ENCODE data around the gene RERE. TPM values are rescaled to one million over a fixed set of nuclear protein-coding genes. Genes with fewer than 3 reads are reported as not detected.
"Not testable (repeated sequence)": the region's sequence is repeated elsewhere in the genome, so short reads cannot be mapped to it uniquely, and the experiment has no call there.

The RERE gene
- polyA plus RNA-seq, 2 donors: 14.0 to 24.4 TPM

GRCh38 chr1:8731162-8731561 is 86.3 kb downstream of the RERE start:
- 93 to 95% methylated on average over 4 of the region's 4 CpGs for WGBS, 2 donors
- Histone ChIP-seq H3K27ac (ENCODE audit: low read depth in 2 of 2, low read length in 1 of 2) (no peak overlapping the region), H3K36me3 (ENCODE audit: control insufficient read depth in 2 of 2, insufficient read depth in 2 of 2, low read length in 1 of 2) (no peaks in the 10 kb centered on the region), H3K9me3 (ENCODE audit: control insufficient read depth in 2 of 2, insufficient read depth in 1 of 2, low read depth in 1 of 2, low read length in 1 of 2) (no peaks in the 10 kb centered on the region), H3K27me3 (ENCODE audit: control insufficient read depth in 1 of 2, insufficient read depth in 2 of 2, low read length in 2 of 2) (no peaks in the 10 kb centered on the region), H3K4me1 (ENCODE audit: control insufficient read depth in 2 of 2, insufficient read depth in 2 of 2, low read length in 1 of 2) (no peaks in the 10 kb centered on the region), H3K4me3 (ENCODE audit: low read depth in 1 of 2, low read length in 2 of 2) (no peak overlapping the region)

- H3K27ac ChIP-seq (ENCODE audit: low read depth in 2 of 2, low read length in 1 of 2): no peak overlapping the region
- 68 to 76% methylated on average over 3 of the region's 3 CpGs for WGBS, 2 donors
- H3K4me3 ChIP-seq (ENCODE audit: low read depth in 1 of 2, low read length in 2 of 2): no peak overlapping the region
- no peaks in the 10 kb centered on the region for H3K36me3 ChIP-seq (ENCODE audit: control insufficient read depth in 2 of 2, insufficient read depth in 2 of 2, low read length in 1 of 2)
- no peaks in the 10 kb centered on the region for H3K4me1 ChIP-seq (ENCODE audit: control insufficient read depth in 2 of 2, insufficient read depth in 2 of 2, low read length in 1 of 2)
- no peaks in the 10 kb centered on the region for H3K27me3 ChIP-seq (ENCODE audit: control insufficient read depth in 1 of 2, insufficient read depth in 2 of 2, low read length in 2 of 2)
- no peaks in the 10 kb centered on the region for H3K9me3 ChIP-seq (ENCODE audit: control insufficient read depth in 2 of 2, insufficient read depth in 1 of 2, low read depth in 1 of 2, low read length in 1 of 2)
Measured at GRCh38 chr1:8728464-8728863, 89.0 kb downstream of the RERE start.

GRCh38 chr1:8727809-8728213 is 89.6 kb downstream of the RERE start:
- 54 to 69% methylated on average over 4 of the region's 4 CpGs for WGBS, 2 donors
- Histone ChIP-seq H3K27me3 (ENCODE audit: control insufficient read depth in 1 of 2, insufficient read depth in 2 of 2, low read length in 2 of 2) (no peaks in the 10 kb centered on the region), H3K36me3 (ENCODE audit: control insufficient read depth in 2 of 2, insufficient read depth in 2 of 2, low read length in 1 of 2) (no peaks in the 10 kb centered on the region), H3K27ac (ENCODE audit: low read depth in 2 of 2, low read length in 1 of 2) (no peak overlapping the region), H3K4me3 (ENCODE audit: low read depth in 1 of 2, low read length in 2 of 2) (no peak overlapping the region), H3K9me3 (ENCODE audit: control insufficient read depth in 2 of 2, insufficient read depth in 1 of 2, low read depth in 1 of 2, low read length in 1 of 2) (no peaks in the 10 kb centered on the region), H3K4me1 (ENCODE audit: control insufficient read depth in 2 of 2, insufficient read depth in 2 of 2, low read length in 1 of 2) (no peaks in the 10 kb centered on the region)

GRCh38 chr1:8727316-8727715 is 90.1 kb downstream of the RERE start:
- WGBS, 2 donors: 95% methylated on average over 14 of the region's 14 CpGs
- not testable (repeated sequence) for H3K27ac ChIP-seq (ENCODE audit: low read depth in 2 of 2, low read length in 1 of 2); H3K4me3 ChIP-seq (ENCODE audit: low read depth in 1 of 2, low read length in 2 of 2); H3K9me3 ChIP-seq (ENCODE audit: control insufficient read depth in 2 of 2, insufficient read depth in 1 of 2, low read depth in 1 of 2, low read length in 1 of 2); H3K4me1 ChIP-seq (ENCODE audit: control insufficient read depth in 2 of 2, insufficient read depth in 2 of 2, low read length in 1 of 2); H3K27me3 ChIP-seq (ENCODE audit: control insufficient read depth in 1 of 2, insufficient read depth in 2 of 2, low read length in 2 of 2); H3K36me3 ChIP-seq (ENCODE audit: control insufficient read depth in 2 of 2, insufficient read depth in 2 of 2, low read length in 1 of 2)

GRCh38 chr1:8726801-8727186 is 90.6 kb downstream of the RERE start:
- H3K27ac ChIP-seq (ENCODE audit: low read depth in 2 of 2, low read length in 1 of 2); H3K4me3 ChIP-seq (ENCODE audit: low read depth in 1 of 2, low read length in 2 of 2); H3K4me1 ChIP-seq (ENCODE audit: control insufficient read depth in 2 of 2, insufficient read depth in 2 of 2, low read length in 1 of 2); H3K27me3 ChIP-seq (ENCODE audit: control insufficient read depth in 1 of 2, insufficient read depth in 2 of 2, low read length in 2 of 2); H3K9me3 ChIP-seq (ENCODE audit: control insufficient read depth in 2 of 2, insufficient read depth in 1 of 2, low read depth in 1 of 2, low read length in 1 of 2); H3K36me3 ChIP-seq (ENCODE audit: control insufficient read depth in 2 of 2, insufficient read depth in 2 of 2, low read length in 1 of 2): not testable (repeated sequence)
- 53 to 54% methylated on average over 7 of the region's 7 CpGs for WGBS, 2 donors

GRCh38 chr1:8723010-8723409 is 94.4 kb downstream of the RERE start:
- Histone ChIP-seq H3K4me1 (ENCODE audit: control insufficient read depth in 2 of 2, insufficient read depth in 2 of 2, low read length in 1 of 2) (no peaks in the 10 kb centered on the region), H3K27me3 (ENCODE audit: control insufficient read depth in 1 of 2, insufficient read depth in 2 of 2, low read length in 2 of 2) (no peaks in the 10 kb centered on the region), H3K9me3 (ENCODE audit: control insufficient read depth in 2 of 2, insufficient read depth in 1 of 2, low read depth in 1 of 2, low read length in 1 of 2) (no peaks in the 10 kb centered on the region), H3K4me3 (ENCODE audit: low read depth in 1 of 2, low read length in 2 of 2) (no peak overlapping the region), H3K36me3 (ENCODE audit: control insufficient read depth in 2 of 2, insufficient read depth in 2 of 2, low read length in 1 of 2) (no peaks in the 10 kb centered on the region), H3K27ac (ENCODE audit: low read depth in 2 of 2, low read length in 1 of 2) (no peak overlapping the region)
- WGBS, 2 donors: 39 to 54% methylated on average over 2 of the region's 2 CpGs

GRCh38 chr1:8722366-8722765 is 95.1 kb downstream of the RERE start:
- Histone ChIP-seq H3K36me3 (ENCODE audit: control insufficient read depth in 2 of 2, insufficient read depth in 2 of 2, low read length in 1 of 2) (no peaks in the 10 kb centered on the region), H3K27me3 (ENCODE audit: control insufficient read depth in 1 of 2, insufficient read depth in 2 of 2, low read length in 2 of 2) (no peaks in the 10 kb centered on the region), H3K4me1 (ENCODE audit: control insufficient read depth in 2 of 2, insufficient read depth in 2 of 2, low read length in 1 of 2) (no peaks in the 10 kb centered on the region), H3K9me3 (ENCODE audit: control insufficient read depth in 2 of 2, insufficient read depth in 1 of 2, low read depth in 1 of 2, low read length in 1 of 2) (no peaks in the 10 kb centered on the region), H3K27ac (ENCODE audit: low read depth in 2 of 2, low read length in 1 of 2) (no peak overlapping the region), H3K4me3 (ENCODE audit: low read depth in 1 of 2, low read length in 2 of 2) (no peak overlapping the region)
- 90 to 94% methylated on average over 3 of the region's 3 CpGs for WGBS, 2 donors

- Histone ChIP-seq H3K4me1 (ENCODE audit: control insufficient read depth in 2 of 2, insufficient read depth in 2 of 2, low read length in 1 of 2) (no peaks in the 10 kb centered on the region), H3K9me3 (ENCODE audit: control insufficient read depth in 2 of 2, insufficient read depth in 1 of 2, low read depth in 1 of 2, low read length in 1 of 2) (no peaks in the 10 kb centered on the region), H3K4me3 (ENCODE audit: low read depth in 1 of 2, low read length in 2 of 2) (no peak overlapping the region), H3K27ac (ENCODE audit: low read depth in 2 of 2, low read length in 1 of 2) (no peak overlapping the region), H3K27me3 (ENCODE audit: control insufficient read depth in 1 of 2, insufficient read depth in 2 of 2, low read length in 2 of 2) (no peaks in the 10 kb centered on the region), H3K36me3 (ENCODE audit: control insufficient read depth in 2 of 2, insufficient read depth in 2 of 2, low read length in 1 of 2) (no peaks in the 10 kb centered on the region)
- 78 to 91% methylated on average over 4 of the region's 4 CpGs for WGBS, 2 donors
Measured at GRCh38 chr1:8721679-8722324, 95.6 kb downstream of the RERE start.

GRCh38 chr1:8720347-8720746 is 97.1 kb downstream of the RERE start:
- Histone ChIP-seq H3K4me3 (ENCODE audit: low read depth in 1 of 2, low read length in 2 of 2) (no peak overlapping the region), H3K27ac (ENCODE audit: low read depth in 2 of 2, low read length in 1 of 2) (no peak overlapping the region), H3K27me3 (ENCODE audit: control insufficient read depth in 1 of 2, insufficient read depth in 2 of 2, low read length in 2 of 2) (no peaks in the 10 kb centered on the region), H3K9me3 (ENCODE audit: control insufficient read depth in 2 of 2, insufficient read depth in 1 of 2, low read depth in 1 of 2, low read length in 1 of 2) (no peaks in the 10 kb centered on the region), H3K36me3 (ENCODE audit: control insufficient read depth in 2 of 2, insufficient read depth in 2 of 2, low read length in 1 of 2) (no peaks in the 10 kb centered on the region), H3K4me1 (ENCODE audit: control insufficient read depth in 2 of 2, insufficient read depth in 2 of 2, low read length in 1 of 2) (no peaks in the 10 kb centered on the region)
- 97 to 98% methylated on average over 8 of the region's 8 CpGs for WGBS, 2 donors

- no peaks in the 10 kb centered on the region for H3K9me3 ChIP-seq (ENCODE audit: control insufficient read depth in 2 of 2, insufficient read depth in 1 of 2, low read depth in 1 of 2, low read length in 1 of 2)
Measured at GRCh38 chr1:8718850-8719361, 98.5 kb downstream of the RERE start.

More at GRCh38 chr1:8718850-8719361, 98.5 kb downstream of the RERE start:
- 60 to 61% methylated on average over 3 of the region's 3 CpGs for WGBS, 2 donors
- H3K36me3 ChIP-seq (ENCODE audit: control insufficient read depth in 2 of 2, insufficient read depth in 2 of 2, low read length in 1 of 2): no peaks in the 10 kb centered on the region
- H3K27ac ChIP-seq (ENCODE audit: low read depth in 2 of 2, low read length in 1 of 2): no peak overlapping the region
- no peaks in the 10 kb centered on the region for H3K27me3 ChIP-seq (ENCODE audit: control insufficient read depth in 1 of 2, insufficient read depth in 2 of 2, low read length in 2 of 2)
- H3K4me1 ChIP-seq (ENCODE audit: control insufficient read depth in 2 of 2, insufficient read depth in 2 of 2, low read length in 1 of 2): no peaks in the 10 kb centered on the region
- H3K4me3 ChIP-seq (ENCODE audit: low read depth in 1 of 2, low read length in 2 of 2): no peak overlapping the region
